H1 (cell line): ENCODE measurements around the gene OR2Z1. TPM values are rescaled to one million over a fixed set of nuclear protein-coding genes. Genes with fewer than 3 reads are reported as not detected.

Experiments used
- KDM5A ChIP-seq: fragments of 200-600 bp; IDR thresholded peaks from 2 replicates; pipeline ENCODE4 v1.7.1; 2012; ENCODE audit warnings: mild to moderate bottlenecking, low read length, inconsistent platforms, mixed read lengths
- polyA plus RNA-seq, 7 experiments: library from polyadenylated mRNA; depleted of rRNA in 3 of 7; stranded (reverse) in 5 of 7; unstranded in 2 of 7; fragments of >200 nt in 5 of 7; fragments of 200-250 nt in 2 of 7; gene quantifications; 1 replicate in 5 of 7; 2 replicates in 1 of 7; 4 replicates in 1 of 7; pipeline versions ENCODE4 v1.2.1 to v1.2.3, GENCODE V29; 2011 to 2013; ENCODE audit warnings: missing spikeins in 2 of 7, mixed read lengths in 2 of 7
- total RNA-seq: library from RNA; stranded (reverse); fragmentation: NEBNext Ultra II Directional; extraction: Animal tissue kit (Norgen Biotek cat#: 25700); gene quantifications from 2 replicates; pipeline ENCODE4 v1.2.1, GENCODE V29; 2021
- TF ChIP-seq, protein P1 (sequence below): fragments of 300-600 bp; sonication (generic); IDR thresholded peaks from 2 replicates; pipeline ENCODE4 v1.7.1; 2012; ENCODE audit warnings: low read length, moderate library complexity, mild to moderate bottlenecking, inconsistent platforms; ENCODE audit not compliant: insufficient replicate concordance

OR2Z1 gene
- total and polyA plus RNA-seq, 2 of the 8 experiments (the other 6 are each of a cell fraction or from before 2014, with no cell fraction given), result not detected

GRCh38 chr19:8721334-8721733, at the start of gene OR2Z1 (continued):
- TF ChIP-seq, protein P1, sequence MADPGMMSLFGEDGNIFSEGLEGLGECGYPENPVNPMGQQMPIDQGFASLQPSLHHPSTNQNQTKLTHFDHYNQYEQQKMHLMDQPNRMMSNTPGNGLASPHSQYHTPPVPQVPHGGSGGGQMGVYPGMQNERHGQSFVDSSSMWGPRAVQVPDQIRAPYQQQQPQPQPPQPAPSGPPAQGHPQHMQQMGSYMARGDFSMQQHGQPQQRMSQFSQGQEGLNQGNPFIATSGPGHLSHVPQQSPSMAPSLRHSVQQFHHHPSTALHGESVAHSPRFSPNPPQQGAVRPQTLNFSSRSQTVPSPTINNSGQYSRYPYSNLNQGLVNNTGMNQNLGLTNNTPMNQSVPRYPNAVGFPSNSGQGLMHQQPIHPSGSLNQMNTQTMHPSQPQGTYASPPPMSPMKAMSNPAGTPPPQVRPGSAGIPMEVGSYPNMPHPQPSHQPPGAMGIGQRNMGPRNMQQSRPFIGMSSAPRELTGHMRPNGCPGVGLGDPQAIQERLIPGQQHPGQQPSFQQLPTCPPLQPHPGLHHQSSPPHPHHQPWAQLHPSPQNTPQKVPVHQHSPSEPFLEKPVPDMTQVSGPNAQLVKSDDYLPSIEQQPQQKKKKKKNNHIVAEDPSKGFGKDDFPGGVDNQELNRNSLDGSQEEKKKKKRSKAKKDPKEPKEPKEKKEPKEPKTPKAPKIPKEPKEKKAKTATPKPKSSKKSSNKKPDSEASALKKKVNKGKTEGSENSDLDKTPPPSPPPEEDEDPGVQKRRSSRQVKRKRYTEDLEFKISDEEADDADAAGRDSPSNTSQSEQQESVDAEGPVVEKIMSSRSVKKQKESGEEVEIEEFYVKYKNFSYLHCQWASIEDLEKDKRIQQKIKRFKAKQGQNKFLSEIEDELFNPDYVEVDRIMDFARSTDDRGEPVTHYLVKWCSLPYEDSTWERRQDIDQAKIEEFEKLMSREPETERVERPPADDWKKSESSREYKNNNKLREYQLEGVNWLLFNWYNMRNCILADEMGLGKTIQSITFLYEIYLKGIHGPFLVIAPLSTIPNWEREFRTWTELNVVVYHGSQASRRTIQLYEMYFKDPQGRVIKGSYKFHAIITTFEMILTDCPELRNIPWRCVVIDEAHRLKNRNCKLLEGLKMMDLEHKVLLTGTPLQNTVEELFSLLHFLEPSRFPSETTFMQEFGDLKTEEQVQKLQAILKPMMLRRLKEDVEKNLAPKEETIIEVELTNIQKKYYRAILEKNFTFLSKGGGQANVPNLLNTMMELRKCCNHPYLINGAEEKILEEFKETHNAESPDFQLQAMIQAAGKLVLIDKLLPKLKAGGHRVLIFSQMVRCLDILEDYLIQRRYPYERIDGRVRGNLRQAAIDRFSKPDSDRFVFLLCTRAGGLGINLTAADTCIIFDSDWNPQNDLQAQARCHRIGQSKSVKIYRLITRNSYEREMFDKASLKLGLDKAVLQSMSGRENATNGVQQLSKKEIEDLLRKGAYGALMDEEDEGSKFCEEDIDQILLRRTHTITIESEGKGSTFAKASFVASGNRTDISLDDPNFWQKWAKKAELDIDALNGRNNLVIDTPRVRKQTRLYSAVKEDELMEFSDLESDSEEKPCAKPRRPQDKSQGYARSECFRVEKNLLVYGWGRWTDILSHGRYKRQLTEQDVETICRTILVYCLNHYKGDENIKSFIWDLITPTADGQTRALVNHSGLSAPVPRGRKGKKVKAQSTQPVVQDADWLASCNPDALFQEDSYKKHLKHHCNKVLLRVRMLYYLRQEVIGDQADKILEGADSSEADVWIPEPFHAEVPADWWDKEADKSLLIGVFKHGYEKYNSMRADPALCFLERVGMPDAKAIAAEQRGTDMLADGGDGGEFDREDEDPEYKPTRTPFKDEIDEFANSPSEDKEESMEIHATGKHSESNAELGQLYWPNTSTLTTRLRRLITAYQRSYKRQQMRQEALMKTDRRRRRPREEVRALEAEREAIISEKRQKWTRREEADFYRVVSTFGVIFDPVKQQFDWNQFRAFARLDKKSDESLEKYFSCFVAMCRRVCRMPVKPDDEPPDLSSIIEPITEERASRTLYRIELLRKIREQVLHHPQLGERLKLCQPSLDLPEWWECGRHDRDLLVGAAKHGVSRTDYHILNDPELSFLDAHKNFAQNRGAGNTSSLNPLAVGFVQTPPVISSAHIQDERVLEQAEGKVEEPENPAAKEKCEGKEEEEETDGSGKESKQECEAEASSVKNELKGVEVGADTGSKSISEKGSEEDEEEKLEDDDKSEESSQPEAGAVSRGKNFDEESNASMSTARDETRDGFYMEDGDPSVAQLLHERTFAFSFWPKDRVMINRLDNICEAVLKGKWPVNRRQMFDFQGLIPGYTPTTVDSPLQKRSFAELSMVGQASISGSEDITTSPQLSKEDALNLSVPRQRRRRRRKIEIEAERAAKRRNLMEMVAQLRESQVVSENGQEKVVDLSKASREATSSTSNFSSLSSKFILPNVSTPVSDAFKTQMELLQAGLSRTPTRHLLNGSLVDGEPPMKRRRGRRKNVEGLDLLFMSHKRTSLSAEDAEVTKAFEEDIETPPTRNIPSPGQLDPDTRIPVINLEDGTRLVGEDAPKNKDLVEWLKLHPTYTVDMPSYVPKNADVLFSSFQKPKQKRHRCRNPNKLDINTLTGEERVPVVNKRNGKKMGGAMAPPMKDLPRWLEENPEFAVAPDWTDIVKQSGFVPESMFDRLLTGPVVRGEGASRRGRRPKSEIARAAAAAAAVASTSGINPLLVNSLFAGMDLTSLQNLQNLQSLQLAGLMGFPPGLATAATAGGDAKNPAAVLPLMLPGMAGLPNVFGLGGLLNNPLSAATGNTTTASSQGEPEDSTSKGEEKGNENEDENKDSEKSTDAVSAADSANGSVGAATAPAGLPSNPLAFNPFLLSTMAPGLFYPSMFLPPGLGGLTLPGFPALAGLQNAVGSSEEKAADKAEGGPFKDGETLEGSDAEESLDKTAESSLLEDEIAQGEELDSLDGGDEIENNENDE, result no peak
- TF ChIP-seq KDM5A, result no peak
